Thyroid gland (tissue), 4 donors: ENCODE data around the gene LPP.

Experiments
- CTCF ChIP-seq, 6 experiments: fragments of 200-600 bp in 3 of 6; fragments of 450-650 bp in 3 of 6; sonication (generic) in 3 of 6; IDR thresholded peaks; one replicate each; pipeline ENCODE4 v1.5.1; 2016 to 2019; ENCODE audit warnings: antibody characterized with exemption in 6 of 6, mild to moderate bottlenecking in 2 of 6, inconsistent platforms in 1 of 6, moderate library complexity in 1 of 6
- POLR2A ChIP-seq, 2 donors: fragments of 450-650 bp; IDR thresholded peaks; one replicate each; pipeline ENCODE4 v1.6.1; 2017; ENCODE audit warnings: antibody characterized with exemption in 2 of 2, mild to moderate bottlenecking in 2 of 2, moderate library complexity in 1 of 2

- no peak for TF ChIP-seq POLR2A (IDR thresholded peaks at IDR 0.05)
- no peak for TF ChIP-seq CTCF (IDR thresholded peaks at IDR 0.05)
These were observed 45.1 kb upstream of the LPP start for GRCh38 chr3:188108703-188109412.
